ENCODE measurements around the gene ARMH1. TPM values are rescaled to one million over a fixed set of nuclear protein-coding genes. Genes with fewer than 3 reads are reported as not detected.

Gene ARMH1
- total and polyA plus RNA-seq, 2 donors (not counting 1 experiment from before 2014, with no cell fraction given): 10.2 to 225 TPM

- H3K79me2 ChIP-seq (ENCODE audit: control insufficient read depth, insufficient read depth, low read length): peaks cover 12% of the 10 kb centered on the region
- no peak overlapping the region for H3K4me2 ChIP-seq (replicated peaks; ENCODE audit: low read depth, low read length, poor library complexity, severe bottlenecking)
- peaks cover 8% of the 10 kb centered on the region in 2 donors for H3K4me1 ChIP-seq (ENCODE audit: control insufficient read depth in 2 of 2, insufficient read depth in 2 of 2, low read length in 2 of 2)
- no peak for TF ChIP-seq CTCF (IDR thresholded peaks at IDR 0.05)
- no peak for TF ChIP-seq EZH2 (IDR thresholded peaks at IDR 0.05; ENCODE audit: borderline replicate concordance, insufficient read depth, low read depth, low read length, poor library complexity, severe bottlenecking)
- DNase-seq: no peak
- ChIA-PET POLR2A (no interaction called here), CTCF (interaction anchor here (5.1 kb wide), 1 partner anchor 14 kb away, joined by 33 read pairs; no protein-coding TSS in a partner anchor)
- no peak overlapping the region for H3K9ac ChIP-seq (ENCODE audit: low read length)
- H3K36me3 ChIP-seq (replicated peaks in 1 of 2; ENCODE audit: control extremely low read depth in 1 of 2, control insufficient read depth in 1 of 2, extremely low read depth in 1 of 2, insufficient read depth in 2 of 2, low read length in 1 of 2): peaks cover 9 to 98% of the 10 kb centered on the region in 2 experiments
- no peak overlapping the region for H3K27ac ChIP-seq (ENCODE audit: low read length in 2 of 2)
- Mint-ChIP-seq H3K27me3 (no peaks in the 10 kb centered on the region), H3K9me3 (ENCODE audit: insufficient read depth) (no peaks in the 10 kb centered on the region), H3K27ac (no peak overlapping the region), H3K4me3 (no peak overlapping the region), H3K4me1 (peaks cover 25% of the 10 kb centered on the region)
- no peaks in the 10 kb centered on the region for H3K9me3 ChIP-seq (ENCODE audit: control extremely low read depth in 1 of 3, control insufficient read depth in 2 of 3, insufficient read depth in 1 of 3, low read length in 2 of 3)
- H3K27me3 ChIP-seq (replicated peaks in 1 of 4; ENCODE audit: control extremely low read depth in 1 of 4, control insufficient read depth in 3 of 4, insufficient read depth in 4 of 4, low read length in 3 of 4): no peaks in the 10 kb centered on the region
- peaks cover 77% of the 10 kb centered on the region for H4K20me1 ChIP-seq (ENCODE audit: control insufficient read depth, insufficient read depth, low read length, poor library complexity, severe bottlenecking)
- 97% methylated on average over 27 of the region's 27 CpGs for WGBS (ENCODE audit: insufficient coverage)
- no peak overlapping the region for H3K4me3 ChIP-seq (ENCODE audit: control extremely low read depth in 1 of 5, extremely low read depth in 1 of 5, insufficient read depth in 1 of 5, low read depth in 2 of 5, low read length in 4 of 5)
- no peak overlapping the region for H2AFZ ChIP-seq (ENCODE audit: insufficient read depth, low read depth, low read length, poor library complexity, severe bottlenecking)
- intact Hi-C loops (cut with micrococcal nuclease): no loop called here
- no peak for ATAC-seq (ENCODE audit: low read depth)
Measured at GRCh38 chr1:44637702-44638411, 36.7 kb upstream of the ARMH1 start.

GRCh38 chr1:44640200-44640853 lies 34.2 kb upstream of the ARMH1 start:
- WGBS (ENCODE audit: insufficient coverage): 94% methylated on average over 21 of the region's 24 CpGs
- no peaks in the 10 kb centered on the region for H3K9me3 Mint-ChIP-seq (ENCODE audit: insufficient read depth)

More at GRCh38 chr1:44640200-44640853, 34.2 kb upstream of the ARMH1 start:
- no peak overlapping the region for H3K4me3 ChIP-seq (ENCODE audit: control extremely low read depth in 1 of 5, extremely low read depth in 1 of 5, insufficient read depth in 1 of 5, low read depth in 2 of 5, low read length in 4 of 5)
- no peak overlapping the region for H3K9ac ChIP-seq (ENCODE audit: low read length)
- intact Hi-C loops (cut with micrococcal nuclease): no loop called here
- H3K27me3 ChIP-seq (replicated peaks in 1 of 4; ENCODE audit: control extremely low read depth in 1 of 4, control insufficient read depth in 3 of 4, insufficient read depth in 4 of 4, low read length in 3 of 4): no peaks in the 10 kb centered on the region
- ChIA-PET POLR2A (no interaction called here), CTCF (interaction anchor here (5.1 kb wide), 1 partner anchor 12 kb away, joined by 33 read pairs; no protein-coding TSS in a partner anchor)
- peaks cover 2% of the 10 kb centered on the region for H3K79me2 ChIP-seq (ENCODE audit: control insufficient read depth, insufficient read depth, low read length)
- no peak overlapping the region for H2AFZ ChIP-seq (ENCODE audit: insufficient read depth, low read depth, low read length, poor library complexity, severe bottlenecking)
- H3K4me1 Mint-ChIP-seq: peaks cover 5% of the 10 kb centered on the region
- no peak overlapping the region for H3K27ac ChIP-seq (ENCODE audit: low read length in 2 of 2)
- no peaks in the 10 kb centered on the region for H3K9me3 ChIP-seq (ENCODE audit: control extremely low read depth in 1 of 3, control insufficient read depth in 2 of 3, insufficient read depth in 1 of 3, low read length in 2 of 3)
- H3K4me1 ChIP-seq (ENCODE audit: control insufficient read depth in 2 of 2, insufficient read depth in 2 of 2, low read length in 2 of 2): no peaks in the 10 kb centered on the region
- H3K27me3 Mint-ChIP-seq: no peaks in the 10 kb centered on the region
- DNase-seq (no peak), ATAC-seq (ENCODE audit: low read depth) (no peak)
- H3K4me2 ChIP-seq (replicated peaks; ENCODE audit: low read depth, low read length, poor library complexity, severe bottlenecking): no peak overlapping the region
- peaks cover 9 to 96% of the 10 kb centered on the region in 2 experiments for H3K36me3 ChIP-seq (replicated peaks in 1 of 2; ENCODE audit: control extremely low read depth in 1 of 2, control insufficient read depth in 1 of 2, extremely low read depth in 1 of 2, insufficient read depth in 2 of 2, low read length in 1 of 2)
- no peak overlapping the region for H3K4me3 Mint-ChIP-seq
- no peak overlapping the region for H3K27ac Mint-ChIP-seq
- H4K20me1 ChIP-seq (ENCODE audit: control insufficient read depth, insufficient read depth, low read length, poor library complexity, severe bottlenecking): peaks cover 72% of the 10 kb centered on the region
- TF ChIP-seq EZH2 (IDR thresholded peaks at IDR 0.05; ENCODE audit: borderline replicate concordance, insufficient read depth, low read depth, low read length, poor library complexity, severe bottlenecking) (no peak), CTCF (IDR thresholded peaks at IDR 0.05) (no peak)

All from B cell (primary cell).